CD14-positive monocyte (primary cell): ENCODE data around the gene PDE4B. TPM values are rescaled to one million over a fixed set of nuclear protein-coding genes. Genes with fewer than 3 reads are reported as not detected.

Source experiments
- DNase-seq, 3 donors: peaks; one replicate each; pipeline ENCODE4 v3.0.0-alpha.2; 2011 to 2022
- H2AFZ ChIP-seq: 2 replicates; pipeline ENCODE4 v1.6.0; 2012; ENCODE audit warnings: mild to moderate bottlenecking, low read depth, low read length, inconsistent platforms; ENCODE audit not compliant: insufficient read depth, poor library complexity, severe bottlenecking
- H3K27ac ChIP-seq, 2 donors: 1 replicate in 1 of 2; 2 replicates in 1 of 2; pipeline ENCODE4 v1.5.1; 2012 to 2013; ENCODE audit warnings: low read length in 2 of 2, control low read depth in 1 of 2, inconsistent platforms in 1 of 2, low read depth in 1 of 2, mild to moderate bottlenecking in 1 of 2
- H3K27me3 ChIP-seq, 2 donors: one replicate each; pipeline versions ENCODE4 v1.6.0 to v1.6.1; 2011 to 2013; ENCODE audit warnings: low read length in 2 of 2; ENCODE audit not compliant: control insufficient read depth in 2 of 2, insufficient read depth in 2 of 2
- H3K36me3 ChIP-seq, 2 donors: replicated peaks in 1 of 2; 1 replicate in 1 of 2; 2 replicates in 1 of 2; pipeline versions ENCODE4 v1.5.1 to v1.6.1; 2012 to 2013; ENCODE audit warnings: low read length in 2 of 2, control low read depth in 1 of 2, inconsistent platforms in 1 of 2, mild to moderate bottlenecking in 1 of 2; ENCODE audit not compliant: insufficient read depth in 2 of 2, control insufficient read depth in 1 of 2
- H3K4me1 ChIP-seq, 2 donors: 1 replicate in 1 of 2; 2 replicates in 1 of 2; pipeline versions ENCODE4 v1.5.1 to v1.6.1; 2012 to 2013; ENCODE audit warnings: low read length in 2 of 2, control low read depth in 1 of 2, inconsistent platforms in 1 of 2, mild to moderate bottlenecking in 1 of 2, moderate library complexity in 1 of 2; ENCODE audit not compliant: insufficient read depth in 2 of 2, control insufficient read depth in 1 of 2
- H3K4me2 ChIP-seq: replicated peaks from 2 replicates; pipeline ENCODE3; 2012; ENCODE audit warnings: low read length, moderate library complexity, mild to moderate bottlenecking; ENCODE audit not compliant: poor library complexity, severe bottlenecking; ENCODE audit errors: extremely low read depth
- H3K4me3 ChIP-seq, 3 experiments: fragments of 200-600 bp in 1 of 3; sonication (generic) in 1 of 3; replicated peaks in 1 of 3; 1 replicate in 2 of 3; 2 replicates in 1 of 3; pipeline ENCODE4 v1.5.1; 2011 to 2013; ENCODE audit warnings: low read length in 3 of 3, mild to moderate bottlenecking in 3 of 3, control low read depth in 2 of 3, low read depth in 2 of 3, inconsistent platforms in 1 of 3, moderate library complexity in 1 of 3
- H3K79me2 ChIP-seq: 2 replicates; pipeline ENCODE4 v1.6.0; 2012; ENCODE audit warnings: mild to moderate bottlenecking, control low read depth, inconsistent platforms, low read length, moderate library complexity; ENCODE audit not compliant: insufficient read depth
- H3K9ac ChIP-seq: 2 replicates; pipeline ENCODE4 v1.6.0; 2017; ENCODE audit warnings: low read length, mild to moderate bottlenecking; ENCODE audit not compliant: insufficient read depth, poor library complexity, severe bottlenecking
- H3K9me3 ChIP-seq, 2 donors: replicated peaks in 1 of 2; 1 replicate in 1 of 2; 2 replicates in 1 of 2; pipeline versions ENCODE4 v1.5.1 to v1.6.1; 2012 to 2013; ENCODE audit warnings: low read length in 2 of 2, control low read depth in 1 of 2; ENCODE audit not compliant: control insufficient read depth in 1 of 2, insufficient read depth in 1 of 2
- H4K20me1 ChIP-seq: 2 replicates; pipeline ENCODE4 v1.6.0; 2012; ENCODE audit warnings: mild to moderate bottlenecking, low read length, control low read depth, moderate library complexity; ENCODE audit not compliant: insufficient read depth
- H3K27ac Mint-ChIP-seq, 7 donors: one replicate each; pipeline ENCODE4 v1.8.0; 2020; ENCODE audit warnings: mild to moderate bottlenecking in 7 of 7, mixed read lengths in 7 of 7, moderate library complexity in 6 of 7, inconsistent platforms in 2 of 7
- H3K27me3 Mint-ChIP-seq, 3 donors: one replicate each; pipeline ENCODE4 v1.8.0; 2021 to 2022; ENCODE audit warnings: low read depth in 3 of 3, mild to moderate bottlenecking in 3 of 3, mixed read lengths in 3 of 3, moderate library complexity in 3 of 3, inconsistent platforms in 1 of 3
- H3K36me3 Mint-ChIP-seq, 2 donors: one replicate each; pipeline ENCODE4 v1.8.0; 2020; ENCODE audit warnings: mixed read lengths in 2 of 2, inconsistent platforms in 1 of 2, mild to moderate bottlenecking in 1 of 2
- H3K4me1 Mint-ChIP-seq: one replicate; pipeline ENCODE4 v1.8.0; 2020; ENCODE audit warnings: mild to moderate bottlenecking, mixed read lengths
- H3K4me3 Mint-ChIP-seq, 2 donors: one replicate each; pipeline ENCODE4 v1.8.0; 2020; ENCODE audit warnings: mild to moderate bottlenecking in 2 of 2, mixed read lengths in 2 of 2, moderate library complexity in 1 of 2
- H3K9me3 Mint-ChIP-seq, 7 donors: one replicate each; pipeline ENCODE4 v1.8.0; 2020 to 2022; ENCODE audit warnings: mixed read lengths in 7 of 7, mild to moderate bottlenecking in 6 of 7, moderate library complexity in 6 of 7, inconsistent platforms in 2 of 7
- WGBS: methylation state at CpG from one replicate; pipeline ENCODE4 v1.1.5; 2013; ENCODE audit warnings: missing lambda C conversion rate; ENCODE audit not compliant: insufficient coverage; 5-methylcytosine and 5-hydroxymethylcytosine counted together
- intact Hi-C, 2 donors: fragments of 100-400 bp; cut with micrococcal nuclease; formaldehyde crosslinking; loops; one replicate each; pipeline versions ENCODE4 v1.15.0 to v1.15.1; 2023
- polyA plus RNA-seq, 3 donors: library from polyadenylated mRNA; depleted of rRNA in 1 of 3; unstranded in 2 of 3; stranded (reverse) in 1 of 3; fragments of 300-500 nt in 2 of 3; fragments of >200 nt in 1 of 3; fragmentation: Illumina TruSeq in 2 of 3; gene quantifications; 1 replicate in 2 of 3; 2 replicates in 1 of 3; pipeline ENCODE4 v1.2.3, GENCODE V29; 2012 to 2021
- TF ChIP-seq, protein P1 (sequence below): fragments of 200-600 bp; IDR thresholded peaks from one replicate; pipeline ENCODE4 v1.8.0; 2022; ENCODE audit warnings: antibody characterized with exemption, mild to moderate bottlenecking

The PDE4B gene
- polyA plus RNA-seq, 3 donors = 17.2 to 52.8 (median 25.2) TPM

- intact Hi-C loops = no loop called here
- Mint-ChIP-seq H3K4me3 (no peak overlapping the region), H3K27ac (no peak overlapping the region), H3K4me1 (no peaks in the 10 kb centered on the region), H3K27me3 (no peaks in the 10 kb centered on the region), H3K36me3 (no peaks in the 10 kb centered on the region), H3K9me3 (peaks cover 0 to 3% (median 0%) of the 10 kb centered on the region in 7 donors)
- Histone ChIP-seq H3K4me2 (no peak overlapping the region), H3K9ac (no peak overlapping the region), H2AFZ (no peak overlapping the region), H3K4me1 (no peaks in the 10 kb centered on the region), H3K9me3 (no peaks in the 10 kb centered on the region), H3K27ac (no peak overlapping the region), H3K36me3 (no peaks in the 10 kb centered on the region), H3K79me2 (no peaks in the 10 kb centered on the region), H4K20me1 (no peaks in the 10 kb centered on the region), H3K27me3 (no peaks in the 10 kb centered on the region), H3K4me3 (no peak overlapping the region)
- no peak for DNase-seq
- WGBS = no CpG with 5 or more reads among the region's 3 CpGs
- TF ChIP-seq, protein P1, sequence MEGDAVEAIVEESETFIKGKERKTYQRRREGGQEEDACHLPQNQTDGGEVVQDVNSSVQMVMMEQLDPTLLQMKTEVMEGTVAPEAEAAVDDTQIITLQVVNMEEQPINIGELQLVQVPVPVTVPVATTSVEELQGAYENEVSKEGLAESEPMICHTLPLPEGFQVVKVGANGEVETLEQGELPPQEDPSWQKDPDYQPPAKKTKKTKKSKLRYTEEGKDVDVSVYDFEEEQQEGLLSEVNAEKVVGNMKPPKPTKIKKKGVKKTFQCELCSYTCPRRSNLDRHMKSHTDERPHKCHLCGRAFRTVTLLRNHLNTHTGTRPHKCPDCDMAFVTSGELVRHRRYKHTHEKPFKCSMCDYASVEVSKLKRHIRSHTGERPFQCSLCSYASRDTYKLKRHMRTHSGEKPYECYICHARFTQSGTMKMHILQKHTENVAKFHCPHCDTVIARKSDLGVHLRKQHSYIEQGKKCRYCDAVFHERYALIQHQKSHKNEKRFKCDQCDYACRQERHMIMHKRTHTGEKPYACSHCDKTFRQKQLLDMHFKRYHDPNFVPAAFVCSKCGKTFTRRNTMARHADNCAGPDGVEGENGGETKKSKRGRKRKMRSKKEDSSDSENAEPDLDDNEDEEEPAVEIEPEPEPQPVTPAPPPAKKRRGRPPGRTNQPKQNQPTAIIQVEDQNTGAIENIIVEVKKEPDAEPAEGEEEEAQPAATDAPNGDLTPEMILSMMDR = no peak
These were observed 40.7 kb upstream of the PDE4B start for GRCh38 chr1:65751961-65752360.

GRCh38 chr1:65756616-65757015, 36.1 kb upstream of the PDE4B start:
- H3K9me3 ChIP-seq = no peaks in the 10 kb centered on the region
- Mint-ChIP-seq H3K36me3 (no peaks in the 10 kb centered on the region), H3K27ac (no peak overlapping the region), H3K9me3 (peaks cover 0 to 4% (median 0%) of the 10 kb centered on the region in 7 donors), H3K4me3 (no peak overlapping the region), H3K27me3 (no peaks in the 10 kb centered on the region), H3K4me1 (no peaks in the 10 kb centered on the region)
- H3K4me1 ChIP-seq = no peaks in the 10 kb centered on the region
- no peaks in the 10 kb centered on the region for H4K20me1 ChIP-seq
- no peak for DNase-seq
- no peak overlapping the region for H3K4me3 ChIP-seq
- H3K27ac ChIP-seq = no peak overlapping the region
- intact Hi-C loops = no loop called here
- no peak overlapping the region for H2AFZ ChIP-seq
- H3K27me3 ChIP-seq = no peaks in the 10 kb centered on the region
- H3K4me2 ChIP-seq = no peak overlapping the region
- H3K9ac ChIP-seq = no peak overlapping the region
- TF ChIP-seq, protein P1 = no peak
- H3K79me2 ChIP-seq = no peaks in the 10 kb centered on the region
- H3K36me3 ChIP-seq = no peaks in the 10 kb centered on the region
